ENCODE data around the gene SIVA1.

DNA sequence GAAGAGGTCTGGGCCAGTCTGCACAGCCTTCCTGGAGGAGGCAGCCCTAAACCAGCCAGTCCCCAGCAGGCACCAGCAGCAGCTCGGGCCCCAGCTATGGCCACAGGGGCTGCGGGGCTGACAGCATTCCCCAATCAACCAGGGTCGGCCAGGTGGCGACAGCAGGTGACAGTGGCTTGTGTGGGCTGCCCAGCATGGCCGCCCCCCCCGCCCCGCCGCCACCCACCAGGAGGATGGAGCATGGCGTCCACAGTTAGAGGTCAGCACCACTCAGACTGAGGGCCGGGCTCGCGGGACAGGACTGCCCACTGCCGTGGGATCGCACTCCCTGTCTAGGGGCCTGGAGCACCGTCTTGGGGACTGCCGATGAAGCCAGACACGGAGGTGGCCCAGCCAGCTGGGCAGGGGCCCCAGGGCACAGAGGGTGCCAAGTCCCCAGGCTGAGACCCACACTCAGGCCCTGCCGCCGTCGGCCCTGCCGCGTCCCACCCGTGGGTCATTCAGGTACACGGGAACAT, 27.6 kb downstream of the SIVA1 start:
- TF ChIP-seq CTBP1 (IDR thresholded peaks at IDR 0.05; ENCODE audit: borderline replicate concordance) = no peak
- no peak for TF ChIP-seq NFRKB (IDR thresholded peaks at IDR 0.05)
- no peak for TF ChIP-seq FOXK2 (IDR thresholded peaks at IDR 0.05)
